NCI-H2196 treated with DMSO at 0.1 percent for 48 hours (cell line): ENCODE results near the gene ABCB4.

Experiments
- DNase-seq: peaks from one replicate; lab custom pipeline; 2025; ENCODE audit not compliant: unreplicated experiment; lab: John Stamatoyannopoulos, UW

The ABCB4 gene

DNA sequence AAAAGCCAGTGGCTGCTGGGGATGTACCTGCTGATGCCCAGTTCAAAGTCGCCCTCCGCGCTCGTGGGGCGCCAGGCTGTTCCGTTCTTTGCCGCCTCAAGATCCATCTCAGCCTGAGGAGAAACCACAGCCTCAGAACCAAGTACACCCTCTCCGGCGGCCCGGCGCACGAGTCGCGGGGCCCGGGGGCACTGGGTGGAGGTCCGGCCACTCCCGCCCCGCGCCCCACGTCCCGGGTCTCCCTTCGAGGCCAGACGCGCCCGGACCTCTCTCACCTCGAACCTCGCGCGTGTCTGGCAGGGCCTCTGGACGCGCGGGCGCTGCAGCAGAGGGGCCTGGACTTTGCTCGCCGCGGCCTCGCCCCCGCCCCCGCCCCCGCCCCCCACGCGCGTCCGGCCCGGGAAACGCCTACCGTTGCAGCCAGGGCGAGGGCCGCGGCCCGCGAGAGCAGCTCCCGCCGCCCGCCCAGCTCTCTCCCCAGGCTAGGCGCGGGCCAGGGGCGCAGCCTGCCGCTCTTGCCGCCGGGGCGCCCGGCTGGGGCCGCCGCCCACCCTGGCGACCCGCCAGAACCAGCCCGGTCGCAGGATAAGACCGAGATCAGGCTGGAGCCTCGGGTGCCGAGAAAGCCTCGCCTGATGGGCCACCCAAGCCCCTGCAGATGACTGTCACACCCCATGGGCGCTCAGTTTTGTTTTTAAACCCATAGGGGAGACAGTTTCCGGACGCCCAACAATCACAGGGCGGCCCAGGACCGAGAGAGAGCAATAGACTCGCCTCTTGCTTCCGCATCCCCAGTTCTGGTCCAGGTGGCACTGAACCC, at the start of gene ABCB4:
ABCB4 (minus strand) TSS at position 322 of the 820 bp plus-strand sequence; CDS start at position 107, 215 bp downstream.
- DNase-seq: no peak

DNA sequence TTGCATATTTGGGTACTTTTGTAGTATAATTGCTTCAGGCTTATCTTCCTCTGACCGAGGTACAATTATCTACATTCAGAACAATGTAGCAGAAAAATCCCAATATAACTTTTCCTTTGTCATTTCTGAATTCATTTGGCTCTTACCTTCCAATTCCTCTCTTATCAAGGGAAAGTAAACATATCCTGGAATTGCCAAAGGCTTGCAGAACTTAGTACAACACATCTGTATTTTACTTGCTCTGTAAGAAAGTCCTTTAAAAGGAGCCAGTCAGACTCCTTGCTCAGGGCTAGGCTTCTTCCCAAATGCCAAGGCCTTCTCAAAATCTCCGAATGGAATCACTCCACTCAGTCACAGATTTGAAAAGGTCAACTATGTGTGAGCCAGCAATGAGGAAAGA, 43.3 kb upstream of the ABCB4 start:
- no peak for DNase-seq

DNA sequence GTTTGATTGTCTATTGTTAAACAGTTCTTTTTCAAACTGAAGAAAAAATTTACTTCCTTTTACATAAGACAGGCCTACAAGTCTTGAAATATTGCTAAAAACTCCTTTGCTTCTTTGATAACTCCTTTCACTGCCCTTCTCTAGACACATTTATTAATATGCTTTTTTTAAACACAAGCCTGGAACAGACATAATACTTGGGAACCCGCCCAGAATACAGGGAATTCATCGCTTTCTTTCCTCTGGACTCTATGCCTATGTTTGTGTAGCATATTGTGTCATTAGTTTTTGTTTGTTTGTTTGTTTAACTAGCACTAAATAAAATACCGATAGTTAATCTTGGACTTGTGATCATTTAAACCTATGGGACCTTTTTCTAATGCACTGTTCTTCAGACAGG, 42.4 kb upstream of the ABCB4 start:
- DNase-seq: no peak

DNA sequence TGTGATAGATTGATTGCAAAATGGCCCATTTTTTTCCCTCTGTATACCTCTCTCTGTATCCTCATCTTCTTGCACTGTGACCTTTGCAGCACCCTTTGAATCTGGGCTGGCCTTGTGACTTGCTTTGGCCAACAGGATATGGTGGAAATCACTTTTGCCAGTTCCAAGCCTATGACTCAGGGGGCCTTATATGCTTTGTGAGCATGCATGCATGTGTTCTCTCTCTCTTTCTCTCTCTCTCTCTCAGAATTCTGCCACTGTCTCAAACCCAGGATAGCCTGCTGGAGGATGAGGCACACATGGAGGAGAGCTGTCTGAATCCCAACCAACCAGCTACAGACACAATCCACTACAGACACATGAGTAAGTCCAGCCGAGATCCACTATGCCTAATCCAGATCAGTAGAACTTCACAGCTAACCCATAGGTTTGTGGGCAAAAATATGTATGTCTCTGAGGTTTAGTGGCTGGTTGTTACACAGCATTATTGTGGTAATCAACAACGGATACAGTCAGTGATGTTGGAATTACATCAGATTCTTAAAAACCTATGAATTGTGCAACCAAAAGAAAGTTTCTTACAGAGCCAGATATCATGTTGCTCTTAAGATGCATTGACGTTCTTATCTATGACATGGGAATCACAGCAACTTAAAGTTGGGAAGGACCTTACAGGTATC, 41.8 kb upstream of the ABCB4 start:
- DNase-seq: no peak

DNA sequence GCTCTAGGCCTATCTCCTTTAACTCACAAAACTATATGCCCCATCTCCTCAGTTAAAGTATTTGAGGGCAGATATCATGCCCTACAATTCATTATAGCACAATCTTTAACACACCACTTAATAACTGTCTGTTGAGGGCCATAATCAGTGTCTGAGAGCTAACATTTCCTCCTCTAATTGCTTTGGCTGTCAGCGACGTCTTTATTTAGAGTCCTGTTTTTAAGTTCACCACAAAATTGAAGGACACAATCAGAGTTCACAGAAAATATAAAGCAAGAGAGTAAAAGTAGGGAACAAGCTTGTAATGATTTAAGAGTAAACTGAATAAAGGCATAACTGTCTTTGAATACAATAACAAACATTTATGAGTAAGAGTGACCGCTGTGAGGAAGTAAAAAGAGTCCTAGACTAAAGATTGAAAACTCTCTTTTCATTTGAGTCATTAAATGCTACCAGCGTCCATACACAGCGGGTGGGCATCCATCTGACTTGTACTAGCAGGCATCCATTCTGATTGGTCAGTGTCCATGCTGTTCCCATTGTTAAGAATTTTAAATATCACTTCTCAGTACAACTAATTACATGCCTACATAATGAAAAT, 38.4 kb upstream of the ABCB4 start:
- no peak for DNase-seq

DNA sequence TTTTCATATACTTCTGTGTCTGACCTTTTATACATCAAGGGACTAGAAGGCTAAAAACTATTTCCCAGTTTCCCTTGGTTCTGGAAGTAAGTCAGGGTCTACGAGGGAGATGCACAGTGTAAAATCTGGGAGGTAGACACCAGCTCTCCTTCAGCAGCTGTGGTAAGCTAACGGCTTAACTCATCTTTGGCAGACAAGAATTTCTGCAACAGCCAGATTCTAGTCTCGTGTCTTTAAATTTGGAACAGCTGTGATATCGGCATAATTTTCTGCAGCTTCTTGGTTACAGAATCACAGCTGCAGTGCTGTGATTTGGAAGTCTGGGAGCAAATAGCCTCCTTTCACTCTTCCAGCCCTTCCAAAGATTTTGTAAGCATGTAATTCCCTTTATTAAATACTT, 37.4 kb upstream of the ABCB4 start:
- no peak for DNase-seq

DNA sequence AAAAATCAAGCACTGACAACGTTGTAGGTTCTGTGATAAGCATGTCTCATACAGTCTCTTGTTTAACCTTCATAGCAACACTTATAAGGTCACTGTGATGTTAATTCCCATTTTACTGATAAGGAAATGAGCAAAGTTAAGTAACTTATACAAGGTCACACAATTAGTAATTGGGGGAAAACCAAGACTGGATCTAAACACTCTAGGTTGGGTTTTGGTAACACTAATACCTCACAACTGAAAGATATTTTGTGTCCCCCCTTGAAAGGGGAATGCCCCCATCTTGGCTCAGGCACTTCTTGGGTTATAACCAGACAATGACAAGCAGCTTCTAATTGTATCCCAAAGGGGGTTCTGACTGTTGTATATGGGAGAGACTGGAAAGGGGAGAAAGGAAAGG, 36.0 kb upstream of the ABCB4 start:
- no peak for DNase-seq

DNA sequence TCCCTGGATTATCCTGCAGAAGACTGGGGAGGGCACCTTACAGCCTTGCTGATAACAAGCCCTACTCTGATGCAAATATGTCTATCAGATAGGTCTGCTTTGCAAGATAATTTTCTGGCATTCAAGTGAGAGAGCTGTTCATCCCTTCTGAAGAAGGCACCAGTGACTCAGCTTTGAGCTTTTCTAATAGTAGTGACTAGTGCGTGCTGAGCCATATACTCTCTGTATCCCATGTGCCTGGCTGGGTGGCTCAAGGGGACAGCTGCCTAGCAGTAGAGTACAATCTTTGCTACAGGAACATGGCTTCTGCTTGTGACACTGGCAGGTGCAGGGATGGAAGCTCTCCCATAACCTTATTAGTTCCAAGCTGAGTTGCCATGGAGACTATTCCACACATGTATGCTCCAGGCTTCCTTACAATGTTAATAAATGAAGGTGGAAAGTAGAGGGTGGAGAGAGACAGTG, 35.0 kb upstream of the ABCB4 start:
- no peak for DNase-seq

DNA sequence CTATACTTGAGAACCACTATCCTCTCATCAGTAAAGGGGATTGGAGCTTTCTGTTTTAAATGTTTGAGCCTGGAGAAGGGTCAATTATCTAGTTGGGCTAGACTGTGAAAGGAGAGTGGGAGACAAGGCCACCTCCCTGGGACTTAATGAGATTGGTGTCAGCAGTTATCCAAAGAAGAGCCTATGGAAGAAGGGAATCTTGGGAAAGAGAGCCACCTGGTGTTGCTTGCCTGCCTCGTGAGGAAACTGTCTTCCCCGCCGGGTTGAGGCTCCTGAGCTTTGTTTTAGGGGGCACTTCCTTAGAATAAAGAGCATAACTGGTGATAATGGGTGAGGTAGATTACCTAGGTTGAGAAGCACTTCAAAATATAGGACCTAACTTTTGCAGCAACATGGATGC, 32.0 kb upstream of the ABCB4 start:
- DNase-seq: no peak

DNA sequence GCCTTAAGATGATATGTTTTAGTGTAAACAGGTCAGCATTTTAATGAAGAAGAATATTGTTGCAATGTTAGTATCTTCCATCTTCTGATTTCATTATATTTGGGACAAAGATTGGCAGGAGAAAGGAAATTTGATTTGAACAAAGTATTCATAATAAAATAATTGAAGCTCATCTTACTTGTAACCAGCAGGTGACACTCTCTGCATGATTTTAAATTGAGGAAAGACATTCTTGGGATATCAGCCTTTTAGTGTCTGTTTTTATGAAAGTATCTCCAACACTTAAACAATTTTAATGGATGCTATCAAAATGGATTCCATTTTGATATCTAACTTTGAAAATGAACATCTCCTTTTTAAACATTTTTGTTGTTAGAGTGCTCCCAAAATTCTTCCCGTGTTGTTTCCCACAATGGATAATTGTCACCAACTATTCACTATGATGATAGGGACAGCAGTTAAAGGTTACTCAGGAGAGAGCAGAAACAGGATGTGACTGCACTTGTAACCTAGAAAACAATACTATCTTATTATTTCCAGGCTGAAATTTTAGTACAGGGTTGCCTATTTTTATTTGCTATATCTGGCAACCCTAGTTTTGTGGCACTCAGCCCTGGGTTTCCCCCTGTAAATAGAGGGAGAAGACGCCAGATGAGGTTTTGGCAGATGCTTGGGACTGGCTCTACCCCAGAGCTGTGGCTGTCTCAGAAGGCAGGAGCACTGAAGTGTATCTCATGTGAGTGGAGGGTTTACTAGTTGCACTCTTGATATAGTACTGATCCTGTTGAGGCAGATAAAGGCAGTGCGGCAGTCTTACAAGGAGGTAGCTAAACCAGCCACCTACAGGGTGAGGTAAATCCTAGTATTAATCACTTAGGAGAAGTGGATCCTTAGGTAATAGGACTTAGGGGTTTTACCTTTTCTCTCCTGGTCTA, 31.0 kb upstream of the ABCB4 start:
- no peak for DNase-seq

DNA sequence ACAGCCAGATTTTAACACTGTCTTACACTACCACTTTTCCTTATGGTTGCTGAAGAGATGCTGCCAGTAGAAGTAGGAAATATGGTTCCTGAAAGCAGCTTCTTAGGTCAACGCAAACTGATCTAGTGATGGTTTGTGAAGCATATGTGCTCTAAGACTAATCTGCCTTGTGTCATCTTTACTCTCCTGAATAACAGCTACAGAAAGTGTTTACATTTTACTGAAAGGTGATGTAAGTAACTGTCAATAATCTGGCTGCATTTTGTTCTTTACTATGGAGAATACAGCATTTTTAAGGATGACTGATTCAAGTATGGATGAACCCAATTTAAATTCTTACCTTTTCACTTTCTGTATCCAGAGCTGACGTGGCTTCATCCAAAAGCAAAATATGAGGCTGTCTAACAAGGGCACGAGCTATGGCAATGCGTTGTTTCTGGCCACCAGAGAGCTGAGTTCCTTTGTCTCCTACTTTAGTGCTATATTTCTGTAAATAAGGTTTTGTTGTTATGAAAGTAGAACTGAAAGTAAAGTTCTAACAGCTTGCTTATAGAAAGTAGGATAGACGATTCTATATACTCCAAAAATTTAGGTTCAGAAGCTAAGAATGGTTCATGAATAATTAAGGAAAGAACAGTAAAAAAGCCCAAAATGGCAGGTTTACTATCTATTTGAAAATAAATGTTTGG, 30.2 kb upstream of the ABCB4 start:
- no peak for DNase-seq

DNA sequence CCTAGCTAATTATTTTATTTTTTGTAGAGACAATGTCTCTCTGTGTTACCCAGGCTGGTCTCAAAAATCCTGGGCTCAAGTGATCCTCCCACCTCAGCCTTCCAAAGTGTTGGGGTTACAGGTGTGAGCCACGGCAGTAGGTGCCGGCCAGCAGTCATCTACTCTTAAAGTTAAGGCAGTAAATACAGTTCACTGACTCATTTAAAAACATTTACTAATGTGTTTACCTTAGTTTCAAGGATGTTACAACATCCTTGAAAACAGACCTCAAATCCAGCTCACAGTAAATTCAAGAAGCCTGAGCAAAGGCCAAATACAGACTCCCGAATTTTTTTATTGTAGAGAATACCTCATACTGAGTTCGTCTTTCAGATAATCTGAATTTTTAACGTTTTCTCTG, 29.6 kb upstream of the ABCB4 start:
- no peak for DNase-seq

DNA sequence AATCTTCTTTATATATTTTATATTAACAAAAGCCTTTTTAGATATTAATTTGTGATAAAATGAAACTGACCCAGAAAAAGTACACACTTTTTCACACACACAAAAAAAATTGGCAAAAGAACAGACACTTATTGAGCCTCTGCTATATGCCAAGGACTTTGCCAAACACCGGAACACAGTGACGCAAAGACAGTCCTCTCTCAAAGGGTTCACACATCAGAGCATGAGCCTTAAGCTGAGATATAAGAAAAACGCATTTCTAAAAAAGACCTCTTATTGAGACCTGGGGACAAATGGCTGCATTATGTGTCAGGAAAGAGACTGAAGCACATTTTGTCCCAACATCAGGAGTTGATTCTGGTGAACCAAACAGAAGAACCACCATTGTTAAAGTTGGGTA, 24.0 kb upstream of the ABCB4 start:
- no peak for DNase-seq

DNA sequence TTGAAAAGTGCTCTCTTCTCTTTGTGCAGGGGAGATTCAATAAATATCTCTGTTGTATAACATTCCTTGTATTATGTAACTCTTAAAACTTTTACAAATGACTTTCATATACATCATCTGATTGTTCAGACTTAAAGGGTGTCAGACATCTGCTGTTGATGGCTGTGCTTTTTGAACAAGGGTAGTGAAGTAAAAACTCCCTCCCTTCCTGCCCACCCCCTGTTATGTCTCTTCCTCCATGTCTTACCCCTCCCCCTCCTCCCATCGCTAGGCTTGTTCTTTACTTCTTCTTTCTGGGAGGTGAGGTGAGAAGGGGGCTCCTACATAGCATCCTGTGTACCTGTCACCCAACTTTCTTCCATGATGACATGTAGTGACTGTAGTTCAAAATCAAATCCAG, 23.4 kb upstream of the ABCB4 start:
- DNase-seq: no peak

DNA sequence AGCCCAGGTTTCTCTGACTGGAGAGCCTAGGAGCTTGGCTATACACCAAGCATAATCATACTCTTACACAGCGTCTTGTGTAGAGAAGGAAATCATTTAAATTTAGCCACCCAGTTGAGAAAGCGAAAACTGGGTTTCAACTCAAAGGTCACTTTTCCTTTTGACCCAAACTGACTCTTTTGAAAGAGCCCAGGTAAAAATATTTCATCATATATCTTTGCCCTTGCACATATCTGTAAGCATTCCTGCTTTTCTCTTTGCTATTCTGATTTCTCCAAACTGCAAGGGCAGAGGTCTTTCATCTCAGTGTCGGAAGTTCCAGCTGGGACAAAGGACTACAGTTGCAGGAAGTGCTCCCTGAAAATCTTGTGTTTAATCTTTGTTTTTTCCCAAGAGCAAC, 22.0 kb upstream of the ABCB4 start:
- no peak for DNase-seq

DNA sequence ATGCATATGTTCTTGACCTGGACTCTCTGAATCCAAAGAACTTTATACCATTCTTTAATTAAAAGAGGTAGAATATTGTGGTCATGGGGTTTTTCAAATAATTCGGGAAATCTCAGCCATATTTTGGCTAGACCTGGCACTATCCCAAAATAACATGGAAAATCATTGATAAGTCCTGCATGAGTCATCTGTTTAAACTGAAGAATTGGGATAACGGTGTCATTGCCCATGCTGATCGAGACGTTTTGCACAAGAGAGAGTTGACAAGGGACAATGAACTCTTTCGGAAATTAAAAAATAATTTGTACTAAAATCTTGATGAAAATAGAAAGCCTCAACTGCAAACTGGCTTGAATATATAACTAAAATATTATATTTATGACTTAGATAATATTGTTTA, 19.9 kb upstream of the ABCB4 start:
- no peak for DNase-seq

DNA sequence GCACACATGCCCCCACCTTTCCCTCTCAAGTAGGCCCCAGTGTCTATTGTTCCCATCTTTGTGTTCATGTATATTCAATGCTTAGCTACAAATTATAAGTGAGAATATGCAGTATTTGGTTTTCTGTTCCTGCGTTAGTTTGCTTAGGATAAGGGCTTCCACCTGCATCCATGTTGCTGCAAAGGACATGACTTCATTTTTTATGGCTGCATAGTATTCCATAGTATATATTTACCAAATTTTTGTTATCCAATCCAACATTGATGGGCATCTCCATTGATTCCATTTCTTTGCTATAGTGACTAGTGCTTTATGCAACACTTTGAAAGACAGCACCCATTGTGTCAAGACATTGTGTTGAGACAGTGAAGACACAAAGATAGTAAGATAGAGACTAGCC, 19.0 kb upstream of the ABCB4 start:
- DNase-seq: no peak

DNA sequence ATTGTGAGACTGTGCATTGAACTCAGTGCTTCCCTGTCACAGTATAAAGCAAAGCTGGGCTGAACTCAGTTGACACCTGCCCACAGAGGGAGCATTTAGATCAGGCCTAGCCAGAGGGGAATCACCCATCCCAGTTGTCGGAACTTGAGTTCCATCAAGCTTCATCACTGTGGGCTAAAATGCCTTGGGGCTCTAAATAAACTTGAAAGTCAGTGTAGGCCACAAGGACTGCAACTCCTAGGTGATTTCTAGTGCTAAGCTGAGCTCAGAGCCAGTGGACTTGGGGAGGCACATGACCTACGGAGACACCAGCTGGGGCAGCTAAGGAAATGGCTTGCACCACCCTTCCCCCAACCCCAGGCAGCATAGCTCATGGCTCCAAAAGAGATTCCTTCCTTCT, 7.7 kb upstream of the ABCB4 start:
- no peak for DNase-seq

DNA sequence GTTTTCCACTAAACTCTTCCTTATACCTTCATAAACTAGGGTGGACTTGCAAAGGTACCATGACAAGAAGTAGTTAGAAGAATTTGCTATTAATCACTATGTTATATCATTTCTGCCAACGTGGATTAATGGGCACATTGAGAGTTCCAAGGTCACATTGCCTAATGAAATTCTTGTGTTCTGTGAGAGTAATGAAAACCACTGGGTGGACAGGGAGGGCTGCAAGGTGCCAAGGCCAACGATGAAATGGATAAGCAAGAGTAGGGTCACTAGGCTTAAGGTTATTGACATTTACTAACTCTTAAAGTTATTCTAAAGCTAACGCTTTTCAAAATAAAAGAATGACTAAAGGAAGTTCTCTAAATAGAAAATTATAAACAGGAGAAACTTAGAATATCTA, 6.6 kb upstream of the ABCB4 start:
- DNase-seq: no peak

DNA sequence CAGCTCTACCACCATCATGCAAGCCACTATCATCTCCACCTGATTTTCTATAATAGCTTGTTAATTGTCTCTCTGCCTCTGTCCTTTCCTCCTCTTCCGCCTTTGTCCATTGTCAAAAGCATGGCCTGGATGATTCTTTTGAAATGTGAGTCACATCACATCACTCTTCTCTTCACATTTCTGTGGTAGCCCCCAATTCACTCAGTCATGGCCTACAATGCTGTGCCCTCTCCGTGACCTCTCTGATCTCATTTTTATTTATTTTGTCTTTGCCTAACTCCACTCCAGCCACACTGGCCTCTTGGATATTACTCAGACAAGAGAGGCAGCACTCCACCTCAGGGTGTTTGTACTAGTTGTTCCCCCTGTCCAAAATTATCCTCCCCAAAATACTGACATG, 4.9 kb upstream of the ABCB4 start:
- DNase-seq: no peak

DNA sequence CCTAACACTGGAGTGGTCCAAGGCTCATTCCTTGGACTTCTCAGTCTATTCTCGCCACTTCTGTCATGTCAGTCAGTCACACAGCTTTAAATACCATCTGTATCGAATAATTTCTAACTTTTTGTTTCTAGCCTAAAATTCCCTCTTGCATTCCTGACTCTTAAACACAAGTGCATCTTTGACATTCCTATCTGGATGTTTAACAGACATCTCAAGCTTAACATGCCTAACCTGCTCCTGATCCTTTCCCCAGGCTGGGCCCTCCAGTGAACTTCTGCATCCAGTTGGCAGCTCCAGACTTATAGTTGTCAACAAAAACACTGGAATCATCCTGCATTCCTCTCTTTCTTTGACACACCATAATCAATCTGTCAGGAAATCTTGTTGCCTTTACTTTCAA, 4.5 kb upstream of the ABCB4 start:
- no peak for DNase-seq
